Upper lobe of right lung (tissue), 1 donor: Measurements from ENCODE around the gene PDHX. TPM values are rescaled to one million over a fixed set of nuclear protein-coding genes. Genes with fewer than 3 reads are reported as not detected.
A peak's percentile ranks its signal among the peaks of the same experiment; 100 is the strongest.

Experiments used
- ATAC-seq: fragments of 200-7000 bp; cut with Tn5 transposase; one replicate; pipeline ENCODE4 v1.9.1; 2020; ENCODE audit warnings: mild to moderate bottlenecking, moderate library complexity
- DNase-seq: peaks from one replicate; pipeline ENCODE4 v3.0.0-alpha.2; 2020
- H3K27ac ChIP-seq: fragments of 200-600 bp; one replicate; pipeline ENCODE4 v1.8.0; 2022
- H3K27me3 ChIP-seq: fragments of 200-600 bp; one replicate; pipeline ENCODE4 v1.8.0; 2022; ENCODE audit warnings: mild to moderate bottlenecking
- H3K36me3 ChIP-seq: fragments of 200-600 bp; one replicate; pipeline ENCODE4 v1.8.0; 2022
- H3K4me1 ChIP-seq: fragments of 200-600 bp; one replicate; pipeline ENCODE4 v1.8.0; 2022
- H3K4me3 ChIP-seq: fragments of 200-600 bp; one replicate; pipeline ENCODE4 v1.8.0; 2022; ENCODE audit warnings: mild to moderate bottlenecking
- H3K9me3 ChIP-seq: fragments of 200-600 bp; one replicate; pipeline ENCODE4 v1.8.0; 2022
- CTCF ChIP-seq: fragments of 200-600 bp; IDR thresholded peaks from one replicate; pipeline ENCODE4 v1.8.0; 2022; ENCODE audit warnings: antibody characterized with exemption
- intact Hi-C: fragments of 100-400 bp; cut with DNase I; formaldehyde crosslinking; loops from one replicate; pipeline ENCODE4 v1.11.0; 2022
- total RNA-seq: library from RNA; stranded (reverse); fragmentation: NEBNext Ultra II Directional; extraction: Animal tissue kit (Norgen Biotek cat#: 25700); gene quantifications from one replicate; pipeline ENCODE4 v1.2.1, GENCODE V29; 2021
- donor health status: DM: no; HTN: yes; CAD: no; lungs with severe emphysema.

Gene PDHX
- total RNA-seq, 1 donor from 2014 or later, result 40.8 TPM

DNA sequence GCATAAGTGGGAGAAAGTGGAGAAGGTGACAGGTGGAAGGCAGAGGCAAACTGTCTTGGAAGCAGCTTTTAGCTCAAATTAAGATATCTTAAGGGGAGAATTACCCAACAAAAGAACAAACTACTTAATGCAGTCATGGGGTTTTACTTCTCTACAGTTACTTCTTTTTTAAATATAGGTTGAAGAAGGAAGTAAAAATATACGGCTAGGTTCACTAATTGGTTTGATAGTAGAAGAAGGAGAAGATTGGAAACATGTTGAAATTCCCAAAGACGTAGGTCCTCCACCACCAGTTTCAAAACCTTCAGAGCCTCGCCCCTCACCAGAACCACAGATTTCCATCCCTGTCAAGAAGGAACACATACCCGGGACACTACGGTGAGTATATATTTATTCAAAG lies 40.8 kb downstream of the PDHX start:
- ATAC-seq, result no peak

GRCh38 chr11:34957606-34958005 lies 41.2 kb downstream of the PDHX start:
- H3K4me3 ChIP-seq, result no peak overlapping the region
- ATAC-seq, result no peak
- H3K4me1 ChIP-seq, result no peaks in the 10 kb centered on the region
- no peaks in the 10 kb centered on the region for H3K27me3 ChIP-seq
- intact Hi-C loops, result no loop called here
- no peak for TF ChIP-seq CTCF
- H3K27ac ChIP-seq, result no peak overlapping the region
- H3K9me3 ChIP-seq, result no peaks in the 10 kb centered on the region
- DNase-seq, result no peak
- H3K36me3 ChIP-seq, result no peaks in the 10 kb centered on the region

More for the DNA sequence above, 40.8 kb downstream of the PDHX start:
- Histone ChIP-seq H3K9me3 (no peaks in the 10 kb centered on the region), H3K4me1 (no peaks in the 10 kb centered on the region), H3K27ac (no peak overlapping the region), H3K4me3 (no peak overlapping the region), H3K36me3 (no peaks in the 10 kb centered on the region), H3K27me3 (no peaks in the 10 kb centered on the region)
- DNase-seq, result no peak
- intact Hi-C loops, result no loop called here
- no peak for TF ChIP-seq CTCF

GRCh38 chr11:34959770-34960169 lies 43.4 kb downstream of the PDHX start:
- no peak overlapping the region for H3K27ac ChIP-seq
- no peaks in the 10 kb centered on the region for H3K27me3 ChIP-seq
- no peaks in the 10 kb centered on the region for H3K36me3 ChIP-seq
- ATAC-seq, result no peak
- DNase-seq, result no peak
- H3K4me3 ChIP-seq, result no peak overlapping the region
- H3K9me3 ChIP-seq, result no peaks in the 10 kb centered on the region
- no peak for TF ChIP-seq CTCF
- H3K4me1 ChIP-seq, result no peaks in the 10 kb centered on the region
- intact Hi-C loops, result no loop called here

GRCh38 chr11:34960277-34960676 lies 43.9 kb downstream of the PDHX start:
- H3K27ac ChIP-seq, result no peak overlapping the region
- DNase-seq, result no peak
- intact Hi-C loops, result no loop called here

DNA sequence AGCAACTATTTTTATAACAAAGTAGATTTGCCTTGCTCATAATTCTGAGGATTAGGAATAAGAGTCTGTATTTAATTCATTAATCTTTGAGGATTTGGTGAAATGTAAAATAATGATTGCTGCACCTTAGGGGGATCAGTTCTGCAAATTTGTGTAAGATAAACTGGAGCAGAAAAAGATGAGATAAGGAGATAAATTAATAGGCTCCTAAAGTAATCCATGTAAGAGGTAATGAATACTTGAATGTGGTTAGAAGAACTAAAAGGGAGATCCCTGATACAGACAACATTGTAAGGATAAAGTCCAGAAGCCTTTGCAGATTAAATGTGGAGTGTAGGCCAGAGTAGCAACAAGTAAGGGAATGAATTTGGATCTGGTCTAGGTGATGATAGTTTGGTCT lies 45.6 kb downstream of the PDHX start:
- TF ChIP-seq CTCF, result no peak
- Histone ChIP-seq H3K4me3 (no peak overlapping the region), H3K36me3 (peaks cover 6% of the 10 kb centered on the region), H3K4me1 (no peaks in the 10 kb centered on the region), H3K27me3 (no peaks in the 10 kb centered on the region), H3K27ac (no peak overlapping the region), H3K9me3 (no peaks in the 10 kb centered on the region)
- intact Hi-C loops, result no loop called here
- ATAC-seq, result no peak
- no peak for DNase-seq

More at GRCh38 chr11:34960277-34960676, 43.9 kb downstream of the PDHX start:
- Histone ChIP-seq H3K4me1 (no peaks in the 10 kb centered on the region), H3K36me3 (no peaks in the 10 kb centered on the region), H3K4me3 (no peak overlapping the region), H3K9me3 (no peaks in the 10 kb centered on the region), H3K27me3 (no peaks in the 10 kb centered on the region)
- no peak for TF ChIP-seq CTCF
- ATAC-seq, result no peak

DNA sequence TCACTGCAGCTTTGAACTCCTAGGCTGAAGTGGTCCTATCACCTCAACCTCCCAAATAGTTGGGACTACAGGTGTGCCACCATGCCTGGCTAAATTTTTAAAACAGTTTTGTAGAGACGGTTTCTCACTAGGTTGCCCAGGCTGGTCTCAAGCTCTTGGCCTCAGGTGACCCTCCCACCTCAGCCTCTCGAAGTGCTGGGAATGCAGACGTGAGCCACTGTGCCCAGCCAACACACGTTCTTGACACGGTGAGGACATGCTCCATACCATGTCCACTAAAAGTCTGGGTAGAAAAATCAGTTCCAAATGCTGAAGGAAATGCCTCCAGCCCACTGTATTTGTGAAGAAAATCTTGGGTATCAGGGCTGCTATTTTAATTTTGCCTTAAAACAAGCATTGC lies 46.9 kb downstream of the PDHX start:
- Histone ChIP-seq H3K4me3 (no peak overlapping the region), H3K9me3 (no peaks in the 10 kb centered on the region), H3K27ac (no peak overlapping the region), H3K4me1 (no peaks in the 10 kb centered on the region), H3K36me3 (peaks cover 19% of the 10 kb centered on the region), H3K27me3 (no peaks in the 10 kb centered on the region)
- intact Hi-C loops, result no loop called here
- TF ChIP-seq CTCF, result no peak
- no peak for DNase-seq
- ATAC-seq, result peak; percentile 68
